HPDE6-E6E7 (cell line): Measurements from ENCODE around the gene SERPINB4.
A peak's percentile ranks its signal among the peaks of the same experiment; 100 is the strongest.

ENCODE experiments used
- DNase-seq: peaks from one replicate; pipeline ENCODE4 v3.0.0; 2011; ENCODE audit warnings: missing footprints; ENCODE audit errors: extremely low spot score

SERPINB4 gene

DNA sequence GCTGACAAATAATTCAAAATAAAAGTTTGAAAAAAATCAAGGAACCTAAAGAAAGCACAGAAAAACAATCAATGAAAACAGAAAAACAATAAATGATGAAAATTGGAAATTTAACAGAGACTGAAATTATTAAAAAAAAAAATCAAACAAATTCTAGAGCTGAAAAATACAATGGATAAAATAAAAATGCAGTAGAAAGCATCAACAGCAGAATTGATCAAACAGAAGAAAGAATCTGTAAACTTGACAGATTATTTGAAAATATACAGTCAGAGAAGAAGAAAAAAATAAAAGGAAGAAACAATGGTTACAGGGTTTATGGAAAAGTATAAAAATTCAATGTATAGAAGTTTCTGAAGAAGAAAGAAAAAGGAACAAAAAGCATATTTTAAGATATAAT is 16.2 kb downstream of the SERPINB4 start:
- DNase-seq: no peak

- DNase-seq: no peak
These were observed 17.6 kb downstream of the SERPINB4 start for GRCh38 chr18:63626431-63626830.

DNA sequence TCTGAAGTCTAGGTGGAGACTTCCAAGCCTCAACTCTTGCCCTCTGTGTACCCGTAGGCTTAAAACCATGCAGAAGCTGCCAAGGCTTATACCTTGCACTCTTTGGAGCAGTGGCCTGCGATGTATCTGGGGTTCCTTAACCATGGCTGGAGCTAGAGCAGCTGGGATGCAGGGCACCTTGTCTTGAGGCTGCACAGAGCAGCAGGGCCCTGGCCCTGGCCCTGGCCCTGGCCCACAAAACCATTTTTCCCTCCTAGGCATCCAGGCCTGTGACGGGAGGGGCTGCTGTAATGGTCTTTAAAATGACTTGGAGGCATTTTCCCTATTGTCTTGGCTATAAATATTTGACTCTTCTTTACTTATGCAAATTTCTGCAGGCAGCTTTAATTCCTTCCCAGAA is 19.2 kb downstream of the SERPINB4 start:
- DNase-seq: no peak

DNA sequence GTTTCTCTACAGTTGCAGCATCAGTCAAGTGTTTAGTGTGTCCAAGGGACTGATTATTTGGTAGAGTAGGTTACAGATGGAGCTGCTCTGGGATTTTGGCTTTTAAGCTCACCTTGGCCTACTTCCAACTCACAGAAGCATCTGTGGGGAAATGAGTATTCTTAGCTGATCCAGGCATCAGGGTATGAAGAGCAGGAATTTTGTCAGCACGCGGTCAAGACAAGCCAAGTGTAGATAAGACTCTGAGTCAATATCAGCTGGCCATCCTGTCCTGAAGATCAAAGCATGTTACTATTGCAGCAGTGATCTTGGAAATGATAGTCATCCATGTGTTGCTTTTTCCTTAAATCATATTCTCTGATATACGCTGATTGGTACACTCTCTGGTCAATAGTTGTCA is 24.4 kb downstream of the SERPINB4 start:
- DNase-seq: no peak

DNA sequence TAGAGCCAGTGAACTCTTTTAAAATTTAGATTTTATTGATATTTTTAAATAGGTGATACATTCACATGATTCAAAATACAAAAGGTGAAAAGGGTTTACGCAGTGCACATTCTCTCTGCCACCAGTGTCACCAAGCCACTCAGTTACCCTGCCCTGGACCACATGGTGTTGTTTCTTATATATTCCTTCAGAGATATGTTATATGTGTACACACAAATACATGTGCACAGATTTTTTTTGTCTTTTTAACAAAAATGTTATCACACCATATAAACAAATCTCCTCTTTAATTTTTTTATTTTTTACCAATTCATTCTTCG is 26.2 kb downstream of the SERPINB4 start:
- DNase-seq: no peak

GRCh38 chr18:63617049-63617914 is 26.8 kb downstream of the SERPINB4 start:
- DNase-seq: no peak

DNA sequence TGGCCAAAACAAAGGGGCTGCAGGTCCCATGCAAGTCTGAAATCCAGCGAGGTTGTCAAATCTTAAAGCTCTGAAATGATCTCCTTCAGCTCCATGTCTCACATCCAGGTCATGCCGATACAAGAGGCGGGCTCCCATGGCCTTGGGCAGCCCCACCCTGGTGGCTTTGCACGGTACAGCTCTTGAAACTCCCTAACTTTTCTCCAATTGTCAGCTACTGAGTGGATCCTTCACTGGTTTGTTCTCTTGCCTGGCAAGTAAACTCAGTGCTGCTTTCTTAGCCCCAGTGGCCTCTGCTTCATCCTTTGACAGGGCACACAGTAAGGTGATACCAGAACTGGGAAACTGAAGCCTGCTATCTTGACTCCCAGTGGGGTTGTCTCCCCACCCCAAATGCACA is 30.6 kb downstream of the SERPINB4 start:
- DNase-seq: no peak

DNA sequence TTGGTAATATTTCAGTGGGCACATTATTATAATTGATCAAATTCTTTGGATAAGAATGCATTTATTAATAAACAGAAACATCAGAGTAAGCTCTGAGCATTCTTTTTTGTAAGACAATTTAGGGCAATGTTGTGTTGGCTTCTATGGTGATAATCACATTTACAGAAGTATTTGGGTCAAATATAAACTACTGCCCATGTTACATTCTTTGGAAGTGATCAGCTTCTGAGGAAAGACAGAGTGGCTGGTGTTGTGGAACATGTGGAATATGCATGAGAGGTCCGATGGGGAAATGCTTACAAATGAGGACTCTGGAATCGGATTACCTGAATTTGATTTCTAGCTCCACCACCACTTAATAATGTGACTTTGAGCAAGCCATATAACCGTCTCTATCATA is 37.5 kb downstream of the SERPINB4 start:
- no peak for DNase-seq

GRCh38 chr18:63604791-63605567 is 39.1 kb downstream of the SERPINB4 start:
- peak; percentile 92 for DNase-seq

DNA sequence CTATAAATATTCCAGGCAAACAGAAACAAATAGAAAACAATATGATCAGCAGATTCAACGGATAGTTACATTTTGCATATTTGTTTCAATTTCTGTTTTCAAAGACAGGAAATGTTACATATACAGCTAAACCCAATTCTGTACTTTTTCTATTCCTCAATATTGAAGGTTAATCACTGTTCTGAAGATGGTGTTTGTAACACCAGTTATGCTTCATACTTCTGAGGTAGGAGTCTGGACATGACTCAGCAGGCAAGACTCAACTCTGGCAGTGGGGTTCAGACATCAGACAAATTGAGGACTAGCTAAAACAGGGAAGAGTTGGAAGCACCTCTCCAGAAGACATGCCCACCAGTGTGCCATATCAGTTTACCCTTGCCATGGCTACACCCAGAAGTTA is 40.3 kb downstream of the SERPINB4 start:
- peak; percentile 70 for DNase-seq

- DNase-seq: no peak
These were observed 40.7 kb downstream of the SERPINB4 start for GRCh38 chr18:63603355-63603754.

GRCh38 chr18:63596964-63597363 is 47.1 kb downstream of the SERPINB4 start:
- DNase-seq: no peak

DNA sequence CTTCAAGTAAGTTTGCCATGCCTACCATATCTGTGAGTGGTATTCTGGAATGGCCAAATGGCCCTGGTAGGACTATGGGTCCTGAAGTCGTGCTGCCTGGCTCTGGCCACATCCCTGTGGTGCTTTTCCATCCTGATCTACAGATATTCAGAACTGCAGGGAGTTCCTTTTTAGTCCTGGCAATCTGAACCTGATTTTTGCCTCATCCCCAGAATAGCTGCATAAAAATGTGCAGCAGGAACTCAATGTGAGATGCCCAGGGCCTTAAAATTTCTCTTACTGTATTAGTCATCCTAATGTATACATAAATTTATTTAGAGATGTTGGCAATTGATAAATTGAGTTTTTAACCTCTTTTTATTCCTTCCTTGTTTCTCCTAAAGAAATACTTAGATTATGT is 51.6 kb downstream of the SERPINB4 start:
- no peak for DNase-seq

DNA sequence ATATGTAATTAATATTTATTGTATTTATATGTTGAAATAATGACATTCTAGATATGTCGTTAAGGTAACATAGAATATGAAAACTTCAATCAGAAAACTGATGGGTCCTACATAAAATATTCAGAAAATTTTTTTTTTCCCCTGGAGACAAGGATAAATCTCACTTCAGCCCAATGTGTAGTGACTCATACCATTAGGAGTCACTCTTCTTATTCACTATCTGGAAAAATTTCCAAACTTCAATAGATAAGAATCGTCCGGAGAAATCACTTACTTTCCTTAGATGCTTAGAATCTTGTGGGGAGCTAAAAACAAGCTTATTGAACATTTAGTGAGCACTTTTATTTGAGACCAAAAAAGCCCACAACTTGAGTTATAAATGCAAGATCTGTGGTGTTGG is 52.3 kb downstream of the SERPINB4 start:
- DNase-seq: no peak

DNA sequence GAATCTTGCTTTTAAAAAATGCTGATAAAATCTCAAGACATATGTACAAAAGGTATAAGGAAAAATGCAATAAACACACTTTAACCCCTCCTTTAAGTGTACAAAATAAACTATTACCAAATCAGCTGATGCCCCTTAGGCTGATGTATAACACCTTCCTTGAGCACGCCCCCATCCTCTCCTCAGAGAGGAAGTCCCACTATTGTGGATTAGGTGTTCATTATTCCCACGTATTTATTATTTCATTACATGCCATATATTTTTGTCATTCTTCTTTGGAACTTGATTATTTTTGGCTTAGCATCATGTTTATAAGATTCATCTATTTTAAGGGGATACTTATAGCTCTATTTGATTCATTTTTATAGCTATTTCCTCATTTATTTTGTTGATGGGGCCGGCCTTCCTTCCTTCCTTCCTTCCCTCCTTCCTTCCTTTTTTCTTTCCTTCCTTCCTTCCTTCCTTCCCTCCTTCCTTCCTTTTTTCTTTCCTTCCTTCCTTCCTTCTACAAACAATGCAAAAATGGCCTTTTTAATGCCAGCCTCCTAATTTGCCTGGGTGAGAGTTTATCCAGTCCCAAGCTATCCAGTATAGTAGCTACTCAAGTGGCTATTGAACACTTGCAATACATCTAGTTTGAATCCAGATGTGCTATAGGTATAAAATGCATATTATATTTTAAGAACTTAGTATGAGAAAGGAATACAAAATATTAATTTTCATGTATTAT is 52.9 kb downstream of the SERPINB4 start:
- no peak for DNase-seq

DNA sequence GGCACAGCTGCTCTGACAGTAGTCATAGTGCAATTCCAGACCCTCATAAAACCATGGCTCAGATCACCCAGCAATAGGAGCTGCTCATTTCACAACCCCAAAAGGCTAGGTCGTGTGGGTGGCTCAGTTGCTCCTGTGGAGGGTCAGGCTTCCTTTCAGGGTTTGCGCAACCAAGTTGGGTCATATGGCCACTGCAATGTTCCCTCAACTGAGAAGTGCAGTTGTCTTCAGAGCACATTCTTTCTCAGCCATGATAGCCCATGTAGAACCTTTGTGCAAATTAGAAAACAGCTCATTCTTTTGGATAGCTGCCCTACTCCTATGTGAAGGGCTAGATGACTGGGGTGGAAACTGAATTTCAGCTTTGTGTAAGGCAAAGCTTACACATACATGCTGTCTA is 53.7 kb downstream of the SERPINB4 start:
- no peak for DNase-seq

DNA sequence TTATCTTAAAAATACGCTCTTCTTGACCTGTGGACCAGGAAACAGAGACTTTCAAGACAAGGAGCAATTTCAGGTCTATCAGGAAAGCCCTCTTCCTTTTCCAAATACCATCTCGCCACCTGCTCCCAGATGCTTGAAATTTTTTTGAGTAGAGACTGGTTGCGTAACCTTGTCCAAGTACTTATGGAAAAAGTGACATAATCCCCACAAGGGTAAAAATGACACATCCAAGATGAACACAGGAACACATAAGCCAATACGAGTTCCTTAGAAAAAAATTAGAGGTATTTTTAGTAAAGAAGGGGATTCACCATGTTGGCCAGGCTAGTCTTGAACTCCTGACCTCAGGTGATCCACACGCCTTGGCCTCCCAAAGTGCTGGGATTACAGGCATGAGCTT is 55.1 kb downstream of the SERPINB4 start:
- DNase-seq: no peak
